ENCODE results near the gene ATP13A3. TPM values are rescaled to one million over a fixed set of nuclear protein-coding genes. Genes with fewer than 3 reads are reported as not detected.

Gene ATP13A3
- total RNA-seq, 1 donor from 2014 or later = 135 TPM

DNA sequence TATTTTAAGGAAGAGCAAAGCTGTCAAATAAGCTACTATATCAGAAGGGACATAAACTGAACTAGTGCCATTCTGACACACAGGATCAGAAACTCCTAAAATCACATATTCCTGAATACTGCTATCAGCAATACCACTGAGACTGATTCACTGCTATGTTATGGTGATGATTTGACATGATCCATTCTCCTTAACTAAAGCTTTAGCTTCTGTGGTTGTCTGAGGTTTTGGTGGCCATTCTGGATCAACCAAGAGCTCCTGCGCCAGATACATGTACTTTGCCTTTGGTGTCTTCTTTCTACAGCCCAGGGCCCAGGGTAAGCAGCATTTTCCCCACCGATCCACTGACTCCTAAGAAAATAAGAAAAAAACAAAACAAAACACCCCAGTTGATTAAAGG is 81.0 kb downstream of the ATP13A3 start:
- H3K4me1 Mint-ChIP-seq (ENCODE audit: low read depth) = peaks cover 4% of the 10 kb centered on the region
- no peak overlapping the region for H3K4me3 Mint-ChIP-seq (ENCODE audit: low read depth)
- DNase-seq (ENCODE audit: low spot score, unreplicated experiment) = no peak
- peaks cover 15% of the 10 kb centered on the region for H3K36me3 Mint-ChIP-seq (ENCODE audit: insufficient read depth)
- H3K27me3 Mint-ChIP-seq = no peaks in the 10 kb centered on the region
- TF ChIP-seq, protein P1, sequence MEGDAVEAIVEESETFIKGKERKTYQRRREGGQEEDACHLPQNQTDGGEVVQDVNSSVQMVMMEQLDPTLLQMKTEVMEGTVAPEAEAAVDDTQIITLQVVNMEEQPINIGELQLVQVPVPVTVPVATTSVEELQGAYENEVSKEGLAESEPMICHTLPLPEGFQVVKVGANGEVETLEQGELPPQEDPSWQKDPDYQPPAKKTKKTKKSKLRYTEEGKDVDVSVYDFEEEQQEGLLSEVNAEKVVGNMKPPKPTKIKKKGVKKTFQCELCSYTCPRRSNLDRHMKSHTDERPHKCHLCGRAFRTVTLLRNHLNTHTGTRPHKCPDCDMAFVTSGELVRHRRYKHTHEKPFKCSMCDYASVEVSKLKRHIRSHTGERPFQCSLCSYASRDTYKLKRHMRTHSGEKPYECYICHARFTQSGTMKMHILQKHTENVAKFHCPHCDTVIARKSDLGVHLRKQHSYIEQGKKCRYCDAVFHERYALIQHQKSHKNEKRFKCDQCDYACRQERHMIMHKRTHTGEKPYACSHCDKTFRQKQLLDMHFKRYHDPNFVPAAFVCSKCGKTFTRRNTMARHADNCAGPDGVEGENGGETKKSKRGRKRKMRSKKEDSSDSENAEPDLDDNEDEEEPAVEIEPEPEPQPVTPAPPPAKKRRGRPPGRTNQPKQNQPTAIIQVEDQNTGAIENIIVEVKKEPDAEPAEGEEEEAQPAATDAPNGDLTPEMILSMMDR (IDR thresholded peaks at IDR 0.05; ENCODE audit: unreplicated experiment) = no peak
- H3K27ac Mint-ChIP-seq = peak overlapping the region; percentile 84
- H3K9me3 Mint-ChIP-seq (ENCODE audit: low read depth) = no peaks in the 10 kb centered on the region

GRCh38 chr3:194404365-194405140 is 82.2 kb downstream of the ATP13A3 start:
- no peak for DNase-seq (ENCODE audit: low spot score, unreplicated experiment)

DNA sequence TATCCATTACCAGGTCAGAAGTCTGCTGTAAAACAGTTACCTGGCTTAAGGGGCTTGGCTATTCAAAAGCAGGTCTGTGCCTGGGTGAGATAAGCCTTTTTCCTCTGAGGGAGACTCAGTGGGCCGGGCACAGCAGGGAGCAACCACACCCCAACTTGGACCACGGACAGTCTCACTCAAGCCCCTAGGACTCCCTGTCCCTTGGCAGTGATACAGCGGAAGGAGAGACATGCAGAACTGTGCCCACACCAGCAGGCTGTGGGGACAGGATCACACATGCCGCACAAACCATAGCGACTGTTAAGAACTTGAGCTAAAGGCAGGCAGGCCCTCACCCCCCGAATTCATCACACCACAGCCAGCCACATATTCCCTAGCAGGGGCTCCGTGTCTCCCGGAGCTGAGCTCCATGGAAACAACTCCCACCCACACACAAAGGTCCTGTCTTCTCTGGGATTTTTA is 84.9 kb downstream of the ATP13A3 start:
- Mint-ChIP-seq H3K9me3 (ENCODE audit: low read depth) (no peaks in the 10 kb centered on the region), H3K4me1 (ENCODE audit: low read depth) (no peaks in the 10 kb centered on the region), H3K4me3 (ENCODE audit: low read depth) (no peak overlapping the region), H3K27ac (no peak overlapping the region), H3K27me3 (no peaks in the 10 kb centered on the region), H3K36me3 (ENCODE audit: insufficient read depth) (peaks cover 9% of the 10 kb centered on the region)
- TF ChIP-seq, protein P1 (IDR thresholded peaks at IDR 0.05; ENCODE audit: unreplicated experiment) = no peak
- DNase-seq (ENCODE audit: low spot score, unreplicated experiment) = no peak

More at GRCh38 chr3:194404365-194405140, 82.2 kb downstream of the ATP13A3 start:
- H3K9me3 Mint-ChIP-seq (ENCODE audit: low read depth) = no peaks in the 10 kb centered on the region
- no peak overlapping the region for H3K4me3 Mint-ChIP-seq (ENCODE audit: low read depth)
- TF ChIP-seq, protein P1 (IDR thresholded peaks at IDR 0.05; ENCODE audit: unreplicated experiment) = peak; percentile 73
- H3K36me3 Mint-ChIP-seq (ENCODE audit: insufficient read depth) = peaks cover 15% of the 10 kb centered on the region
- no peaks in the 10 kb centered on the region for H3K27me3 Mint-ChIP-seq
- H3K27ac Mint-ChIP-seq = no peak overlapping the region
- peaks cover 4% of the 10 kb centered on the region for H3K4me1 Mint-ChIP-seq (ENCODE audit: low read depth)

- TF ChIP-seq, protein P1 (IDR thresholded peaks at IDR 0.05; ENCODE audit: unreplicated experiment) = no peak
- H3K27me3 Mint-ChIP-seq = no peaks in the 10 kb centered on the region
- H3K27ac Mint-ChIP-seq = no peak overlapping the region
- H3K36me3 Mint-ChIP-seq (ENCODE audit: insufficient read depth) = peaks cover 9% of the 10 kb centered on the region
- no peaks in the 10 kb centered on the region for H3K9me3 Mint-ChIP-seq (ENCODE audit: low read depth)
- no peak for DNase-seq (ENCODE audit: low spot score, unreplicated experiment)
- H3K4me3 Mint-ChIP-seq (ENCODE audit: low read depth) = no peak overlapping the region
- no peaks in the 10 kb centered on the region for H3K4me1 Mint-ChIP-seq (ENCODE audit: low read depth)
Observed at GRCh38 chr3:194401346-194401745, 85.5 kb downstream of the ATP13A3 start.

- no peak for DNase-seq (ENCODE audit: low spot score, unreplicated experiment)
- Mint-ChIP-seq H3K27ac (no peak overlapping the region), H3K27me3 (no peaks in the 10 kb centered on the region), H3K9me3 (ENCODE audit: low read depth) (no peaks in the 10 kb centered on the region), H3K36me3 (ENCODE audit: insufficient read depth) (peaks cover 7% of the 10 kb centered on the region), H3K4me1 (ENCODE audit: low read depth) (peaks cover 6% of the 10 kb centered on the region), H3K4me3 (ENCODE audit: low read depth) (no peak overlapping the region)
- TF ChIP-seq, protein P1 (IDR thresholded peaks at IDR 0.05; ENCODE audit: unreplicated experiment) = no peak
Observed at GRCh38 chr3:194399874-194400411, 86.9 kb downstream of the ATP13A3 start.
